ENCODE results near the gene UNC5B.
"Not testable (repeated sequence)": the region's sequence is repeated elsewhere in the genome, so short reads cannot be mapped to it uniquely, and the experiment has no call there.

The UNC5B gene

DNA sequence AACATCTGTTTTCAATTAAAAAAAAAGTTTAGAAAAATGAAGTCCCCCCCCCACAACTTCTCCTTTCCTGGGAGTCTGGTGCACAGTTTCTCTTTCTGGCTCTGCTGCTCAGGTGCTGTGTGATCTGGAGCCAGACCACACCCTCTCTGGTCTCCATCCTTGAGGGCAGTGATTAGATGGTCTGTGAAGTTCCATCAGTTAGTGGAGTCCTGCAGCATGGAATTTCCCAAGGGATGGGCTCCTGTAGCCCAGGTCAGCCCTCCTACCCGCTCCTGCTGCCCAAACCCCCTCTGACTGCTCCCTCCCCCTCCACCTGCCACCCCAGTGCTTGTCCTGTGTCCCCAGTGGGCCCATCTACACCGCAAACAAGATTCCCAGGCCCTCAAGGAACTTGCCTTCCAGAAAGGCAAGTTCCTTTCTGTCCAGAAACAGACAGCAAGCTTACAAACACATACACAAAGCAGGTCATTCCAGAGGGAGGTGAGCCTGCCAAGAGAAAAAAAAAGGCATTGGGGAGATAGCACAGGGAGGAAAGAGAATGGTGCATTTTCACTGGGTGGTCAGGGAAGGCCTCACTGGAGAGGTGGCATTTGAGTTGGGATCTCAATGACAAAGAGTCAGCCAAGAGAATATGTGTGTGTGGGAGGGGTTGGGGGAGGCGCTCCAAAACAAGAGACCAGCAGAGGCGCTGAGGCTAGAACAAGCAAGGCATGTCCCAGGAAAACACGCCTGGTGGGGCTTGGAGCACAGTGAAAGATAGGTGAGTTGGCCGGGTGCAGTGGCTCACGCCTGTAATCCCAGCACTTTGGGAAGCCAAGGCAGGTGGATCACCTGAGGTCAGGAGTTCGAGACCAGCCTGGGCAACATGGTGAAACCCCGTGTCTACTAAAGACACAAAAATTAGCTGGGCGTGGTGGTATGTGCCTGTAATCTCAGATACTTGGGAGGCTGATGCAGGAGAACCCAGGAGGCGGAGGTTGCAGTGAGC is 57.2 kb downstream of the UNC5B start:
- no peak for DNase-seq

DNA sequence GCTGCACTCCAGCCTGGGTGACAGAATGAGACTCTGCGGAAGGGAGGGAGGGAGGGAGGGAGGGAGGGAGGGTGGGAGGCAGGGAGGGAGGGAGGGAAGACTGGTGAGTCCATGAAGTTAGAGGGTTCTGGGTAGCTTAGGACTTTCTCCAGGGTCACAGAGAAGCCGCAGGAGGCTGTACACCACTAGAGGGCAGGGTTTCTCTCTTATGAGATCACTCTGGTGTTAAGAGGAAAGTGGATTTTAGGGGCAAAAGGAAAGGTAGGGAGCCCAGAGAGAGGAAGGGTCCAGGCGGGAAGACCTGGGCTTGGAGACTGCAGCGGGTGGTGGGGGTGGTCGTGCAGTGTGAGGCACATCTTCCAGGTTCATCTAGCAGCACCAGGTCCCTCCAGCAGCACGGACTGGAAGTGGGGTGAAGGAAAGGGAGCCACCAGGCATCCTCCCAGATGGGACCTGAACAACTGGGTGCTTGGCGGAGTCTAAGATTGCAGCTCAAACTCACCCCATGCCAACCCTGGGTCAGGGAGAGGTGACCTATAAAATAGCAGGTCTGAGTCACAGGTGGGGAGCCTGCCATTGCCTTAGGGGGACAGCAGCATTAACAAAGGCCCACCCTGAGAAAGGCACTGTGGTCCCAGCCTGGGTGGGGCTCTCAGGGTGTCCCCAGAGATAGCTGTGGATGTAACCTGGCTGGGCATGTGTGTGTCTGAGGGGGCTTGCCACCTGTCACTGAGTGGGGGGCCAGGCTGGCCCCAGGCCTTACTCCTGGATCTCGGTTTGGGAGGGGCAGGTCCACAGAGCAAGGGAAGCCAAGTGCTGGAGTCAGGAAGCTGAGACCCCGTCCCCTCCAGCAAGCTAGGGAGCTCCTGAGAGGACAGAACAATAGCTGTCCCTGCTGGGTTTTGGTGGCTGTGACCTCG is 58.2 kb downstream of the UNC5B start:
- no peak for DNase-seq

GRCh38 chr10:71271662-71272055 is 59.3 kb downstream of the UNC5B start:
- DNase-seq = no peak

DNA sequence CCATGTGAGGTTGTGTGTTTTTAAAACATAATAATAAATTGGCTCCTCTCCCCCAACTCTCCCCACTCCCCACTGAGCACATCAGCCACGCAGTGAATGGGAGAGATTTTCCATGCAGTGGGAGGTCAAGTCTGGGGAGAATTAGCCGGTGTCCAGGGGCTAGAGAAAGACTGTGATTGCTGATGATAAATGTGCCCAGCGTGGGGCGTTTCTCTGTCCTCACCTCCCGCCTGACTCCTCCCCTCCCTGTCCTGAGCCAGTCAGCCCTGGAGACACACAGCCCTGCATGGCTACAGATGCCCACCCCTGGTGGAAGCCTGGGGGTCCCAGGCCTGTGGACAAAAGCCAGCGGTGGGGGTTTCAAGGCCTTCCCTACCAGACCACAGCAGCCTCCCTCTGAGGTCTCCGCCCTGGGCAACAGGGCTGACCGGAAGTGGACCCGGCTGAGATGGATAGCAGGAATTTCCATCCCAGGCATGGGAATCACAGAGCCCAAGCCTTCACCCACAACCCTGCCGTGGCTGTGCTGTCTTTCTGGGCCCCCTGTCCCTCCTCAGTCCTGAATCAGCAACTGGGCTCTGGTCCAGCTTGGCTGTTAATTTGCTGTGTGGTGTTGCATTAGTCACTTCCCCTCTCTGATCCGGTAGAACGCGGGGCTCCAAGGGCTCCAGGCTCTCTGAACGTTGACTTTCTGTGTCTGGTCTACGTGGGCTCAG is 59.8 kb downstream of the UNC5B start:
- DNase-seq = no peak

DNA sequence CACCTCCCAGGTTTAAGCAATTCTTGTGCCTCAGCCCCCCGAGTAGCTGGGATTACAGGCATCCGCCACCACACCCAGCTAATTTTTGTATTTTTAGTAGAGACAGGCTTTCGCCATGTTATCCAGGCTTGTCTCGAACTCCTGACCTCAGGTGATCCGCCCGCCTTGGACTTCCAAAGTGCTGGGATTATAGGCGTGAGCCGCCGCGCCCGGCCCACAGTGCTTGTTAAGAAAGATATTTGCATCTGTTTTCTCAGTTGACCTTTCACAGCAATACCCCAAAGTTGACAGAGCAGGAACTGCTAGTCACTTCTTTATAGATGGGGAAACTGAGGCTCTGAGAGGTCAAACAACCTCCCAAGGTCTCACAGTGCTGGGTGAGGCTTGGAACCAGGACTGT is 60.6 kb downstream of the UNC5B start:
- not testable (repeated sequence) for DNase-seq

GRCh38 chr10:71273506-71273905 is 61.1 kb downstream of the UNC5B start:
- no peak for DNase-seq

DNA sequence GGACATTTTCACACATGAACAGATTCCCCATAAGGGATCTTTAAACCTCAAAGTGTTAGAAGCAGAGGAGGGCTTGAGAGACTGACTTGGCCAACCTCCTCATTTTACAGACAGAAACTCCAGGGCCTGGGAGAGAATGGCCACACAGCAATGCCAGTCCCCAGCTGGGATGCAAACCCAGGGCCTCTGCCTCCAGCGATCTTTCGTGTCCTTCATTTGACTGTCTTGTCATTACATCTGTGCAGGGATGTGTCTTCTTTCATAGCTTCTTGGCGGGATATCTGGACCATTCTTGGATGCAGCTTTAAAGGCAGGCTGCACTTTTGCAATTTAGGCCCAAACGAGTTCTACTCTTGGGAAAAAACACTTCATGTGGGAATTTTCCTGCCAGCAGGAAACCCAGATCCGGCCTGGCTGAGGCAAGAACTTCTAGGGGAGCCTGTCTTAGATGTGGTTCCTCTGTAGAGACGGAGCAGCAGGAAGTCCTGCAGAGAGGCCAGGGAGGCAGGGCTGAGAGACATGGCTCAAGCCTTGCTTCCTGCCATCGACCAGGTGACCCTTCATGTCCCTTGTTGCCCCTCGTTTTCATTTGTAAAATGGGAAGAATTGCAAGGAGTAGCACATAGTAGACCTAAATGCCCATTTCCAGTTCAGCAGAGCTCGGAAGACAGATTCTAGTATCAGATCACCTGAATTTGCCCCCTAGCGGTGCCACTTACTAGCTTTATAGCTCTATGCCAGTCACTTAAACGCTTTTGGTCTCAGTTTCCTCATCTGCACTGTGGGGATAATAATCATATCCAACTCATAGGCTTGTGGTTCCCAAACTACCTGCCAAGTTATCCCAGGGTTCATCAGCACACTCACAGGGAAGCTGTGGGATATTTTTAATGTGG is 62.8 kb downstream of the UNC5B start:
- DNase-seq = no peak

DNA sequence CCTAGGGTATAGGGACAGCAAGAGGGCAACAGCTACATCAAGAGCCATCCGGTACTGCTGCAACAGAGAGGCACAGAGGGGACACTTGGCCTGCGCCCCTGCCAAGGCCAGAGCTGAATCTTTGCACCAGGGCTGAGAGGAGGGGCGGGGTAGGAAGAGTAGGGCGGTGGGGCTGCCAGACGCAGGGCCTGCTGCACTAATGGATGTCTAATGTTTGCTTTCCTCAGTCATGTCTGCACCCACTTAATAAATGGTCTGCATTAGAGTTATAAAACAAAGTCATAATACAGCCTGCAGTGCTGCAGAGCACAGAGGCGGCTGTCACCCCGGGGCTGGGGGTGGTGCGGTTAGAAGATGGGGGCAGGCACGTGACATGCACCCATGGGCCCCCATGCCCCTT is 64.5 kb downstream of the UNC5B start:
- no peak for DNase-seq

DNA sequence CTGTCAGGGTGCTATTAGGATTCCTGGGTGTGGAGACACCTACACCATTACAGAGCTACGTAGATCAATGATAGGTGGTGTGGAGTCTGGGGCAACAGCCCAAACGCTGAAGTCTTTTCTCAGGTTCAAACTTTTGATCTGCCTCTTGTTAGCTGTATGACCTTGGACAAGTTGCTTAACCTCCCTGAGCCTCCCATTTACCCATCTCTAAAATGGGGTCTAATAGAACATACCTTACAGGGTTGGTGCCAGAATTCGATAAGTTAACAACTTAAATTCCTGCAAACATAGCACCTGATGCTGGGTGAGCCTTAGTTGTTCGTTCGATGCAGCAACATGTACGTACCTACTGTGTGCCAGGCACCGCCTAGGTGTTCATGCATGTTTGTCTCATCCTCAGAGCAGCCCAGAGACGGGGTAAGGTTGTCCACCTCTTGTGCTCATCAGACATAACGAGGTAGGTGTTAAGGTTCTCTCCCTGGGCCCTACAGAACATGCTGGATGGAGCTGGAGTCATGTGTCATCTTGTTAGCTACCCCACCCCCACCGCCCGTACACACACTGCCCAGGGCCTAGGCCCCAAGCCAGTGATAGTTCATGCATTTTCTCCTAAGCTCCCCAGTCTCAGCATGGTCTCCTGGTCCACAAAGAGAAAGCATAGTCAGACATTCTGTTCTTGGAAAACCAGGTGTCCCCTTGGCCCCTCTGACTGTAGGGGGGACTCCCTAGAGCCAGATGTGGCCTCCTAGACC is 65.7 kb downstream of the UNC5B start:
- no peak for DNase-seq

DNA sequence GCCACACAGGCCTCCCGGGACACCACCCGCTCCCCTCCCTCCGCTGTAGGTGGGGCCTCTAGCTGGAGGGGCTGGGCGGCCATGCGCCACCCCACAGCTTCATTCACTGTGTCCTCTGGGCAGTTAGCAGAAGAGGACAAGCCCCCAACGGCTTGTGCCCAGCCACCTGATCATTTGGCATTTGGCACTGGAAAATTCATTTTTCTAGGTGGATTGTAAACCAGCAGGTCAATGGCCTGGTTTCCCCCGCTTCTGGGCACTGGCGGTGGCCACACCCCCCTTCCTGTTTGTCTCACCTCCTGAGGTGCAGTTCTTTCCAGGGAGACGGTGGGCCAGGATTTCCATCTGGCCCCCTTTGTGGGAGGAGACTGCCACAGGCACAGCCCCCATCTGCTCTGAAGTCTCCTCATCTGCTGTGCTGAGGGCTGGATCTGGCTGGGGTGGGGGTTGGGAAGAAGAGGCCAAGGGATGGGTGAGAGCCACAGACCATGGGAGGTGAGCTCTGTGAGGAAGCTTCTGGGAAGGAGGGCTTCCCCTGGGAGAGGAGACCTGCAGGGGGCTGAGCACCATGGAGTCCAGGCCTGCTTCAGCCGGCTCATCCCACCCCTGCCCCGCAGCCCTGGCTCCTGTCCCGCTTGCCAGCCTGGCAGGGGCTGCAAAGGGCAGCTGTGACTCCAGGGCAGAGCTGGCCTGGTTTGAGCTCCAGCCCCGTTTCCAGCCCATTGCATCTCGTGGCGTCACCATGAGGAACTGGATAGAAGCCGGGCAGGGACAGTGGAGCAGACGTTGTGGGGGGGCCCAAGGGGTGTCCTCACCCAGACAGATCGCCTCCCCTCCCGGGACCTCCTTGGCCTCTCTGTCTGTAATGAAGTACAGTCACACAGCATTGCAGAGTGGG is 66.6 kb downstream of the UNC5B start:
- DNase-seq = no peak

DNA sequence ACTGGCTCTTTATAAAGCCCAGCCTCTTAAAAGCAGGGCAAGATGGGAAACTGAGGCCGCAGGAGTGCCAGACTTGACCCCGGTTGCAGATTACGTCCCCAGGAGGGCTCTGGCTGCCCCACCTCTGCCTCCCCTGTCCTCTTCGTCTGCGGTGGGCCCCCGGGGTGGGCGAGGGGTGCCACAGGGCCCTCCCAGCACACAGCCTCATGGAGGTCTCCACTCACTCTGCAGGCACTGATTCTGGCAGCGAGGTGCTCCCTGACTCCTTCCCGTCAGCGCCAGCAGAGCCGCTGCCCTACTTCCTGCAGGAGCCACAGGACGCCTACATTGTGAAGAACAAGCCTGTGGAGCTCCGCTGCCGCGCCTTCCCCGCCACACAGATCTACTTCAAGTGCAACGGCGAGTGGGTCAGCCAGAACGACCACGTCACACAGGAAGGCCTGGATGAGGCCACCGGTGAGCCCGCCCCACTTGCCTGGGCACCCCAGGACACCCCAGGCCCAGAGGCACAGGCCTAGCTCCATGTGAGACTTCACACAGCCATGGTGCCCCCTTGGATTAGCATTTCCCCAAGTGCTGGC is 67.3 kb downstream of the UNC5B start:
- no peak for DNase-seq

DNA sequence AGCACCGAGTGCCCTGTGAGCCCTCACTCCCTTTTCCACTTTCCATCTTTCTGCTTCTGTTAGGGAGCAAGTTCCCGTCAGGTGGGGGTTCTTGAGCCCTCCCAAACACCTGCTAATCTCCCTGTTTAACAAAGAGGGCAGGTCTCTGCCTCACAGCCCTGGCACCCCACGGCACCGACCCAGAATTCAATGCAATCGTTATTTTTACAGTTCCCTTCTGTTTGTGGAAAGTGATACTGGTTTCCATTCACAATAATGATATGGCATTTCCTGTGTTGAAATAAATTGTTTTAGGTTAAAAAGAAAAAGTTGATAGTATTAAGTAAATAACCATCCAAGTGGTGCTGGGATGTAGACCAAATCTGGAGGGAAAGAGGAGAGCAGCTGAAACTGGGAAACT is 67.8 kb downstream of the UNC5B start:
- no peak for DNase-seq

- no peak for DNase-seq
Measured at GRCh38 chr10:71280825-71281224, 68.5 kb downstream of the UNC5B start.

DNA sequence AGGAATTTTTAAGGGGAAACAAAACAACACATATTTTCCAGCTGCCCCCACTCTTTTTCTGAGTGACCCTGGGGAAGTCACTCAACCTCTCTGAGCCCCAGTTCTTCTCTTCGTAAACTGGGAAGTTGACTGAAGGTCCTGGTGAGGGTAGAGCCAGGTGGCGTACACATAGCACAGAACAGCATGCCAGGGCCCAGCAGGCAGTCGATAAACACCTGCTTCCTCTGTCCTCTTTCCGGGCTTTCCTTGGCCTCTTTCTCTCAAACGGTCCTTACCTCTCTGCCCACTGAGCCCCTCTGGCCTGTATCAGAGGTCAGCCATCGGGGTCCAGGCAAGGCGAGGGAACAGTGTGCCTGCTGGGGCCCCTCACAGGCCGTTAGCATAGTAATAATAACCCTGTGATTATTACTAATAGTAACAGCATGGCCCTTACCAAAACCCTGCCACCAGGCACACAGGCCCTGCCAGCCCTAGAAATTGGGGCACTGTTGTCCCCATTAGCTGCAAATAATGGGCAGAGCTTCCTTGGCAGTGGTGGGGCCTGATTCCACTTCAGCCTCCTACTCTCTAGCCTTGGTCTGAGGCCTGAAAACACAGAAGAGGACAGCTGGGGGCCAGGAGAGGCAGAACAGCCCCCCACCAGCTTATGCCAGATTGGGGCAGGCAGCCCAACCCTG is 69.4 kb downstream of the UNC5B start:
- no peak for DNase-seq

DNA sequence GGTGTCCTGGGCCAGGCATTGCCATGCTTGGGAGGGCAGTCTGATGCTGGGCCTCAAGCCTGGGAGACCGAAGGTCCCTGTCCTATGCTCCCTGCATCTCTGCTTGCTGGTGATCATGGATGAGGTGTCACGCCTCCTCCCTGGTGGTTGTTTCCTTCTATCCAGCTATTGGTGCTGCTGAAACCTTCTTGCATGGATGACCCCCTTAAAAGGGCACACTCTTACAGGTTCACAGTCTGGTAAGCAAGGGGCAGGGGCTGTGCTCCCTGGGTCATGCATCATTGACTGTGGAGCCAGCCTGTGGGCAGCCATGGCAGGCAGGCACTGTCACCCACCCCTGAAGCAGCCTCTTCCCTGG is 69.9 kb downstream of the UNC5B start:
- no peak for DNase-seq

- DNase-seq = no peak
Measured at GRCh38 chr10:71283410-71283809, 71.0 kb downstream of the UNC5B start.

DNA sequence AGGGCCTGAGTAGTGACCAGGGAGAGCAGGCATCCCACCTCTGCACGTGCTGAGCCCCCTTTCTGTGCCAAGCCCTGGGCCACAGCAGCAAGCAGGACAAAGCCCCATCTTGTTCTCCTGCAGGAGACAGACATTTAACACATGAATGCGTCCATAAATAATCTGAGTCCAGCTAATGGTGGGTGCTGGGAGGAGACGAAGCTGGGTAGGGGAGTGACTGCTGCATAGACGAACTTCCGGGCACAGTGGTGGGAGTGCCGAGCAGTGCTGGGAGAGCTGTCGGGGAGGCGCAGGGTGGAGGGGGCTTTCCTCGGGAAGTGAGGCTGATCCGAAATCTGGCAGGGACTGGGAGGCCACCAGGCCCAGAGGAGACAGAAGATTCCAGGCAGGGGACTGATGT is 71.5 kb downstream of the UNC5B start:
- DNase-seq = no peak

GRCh38 chr10:71284544-71285179 is 72.3 kb downstream of the UNC5B start:
- no peak for DNase-seq

DNA sequence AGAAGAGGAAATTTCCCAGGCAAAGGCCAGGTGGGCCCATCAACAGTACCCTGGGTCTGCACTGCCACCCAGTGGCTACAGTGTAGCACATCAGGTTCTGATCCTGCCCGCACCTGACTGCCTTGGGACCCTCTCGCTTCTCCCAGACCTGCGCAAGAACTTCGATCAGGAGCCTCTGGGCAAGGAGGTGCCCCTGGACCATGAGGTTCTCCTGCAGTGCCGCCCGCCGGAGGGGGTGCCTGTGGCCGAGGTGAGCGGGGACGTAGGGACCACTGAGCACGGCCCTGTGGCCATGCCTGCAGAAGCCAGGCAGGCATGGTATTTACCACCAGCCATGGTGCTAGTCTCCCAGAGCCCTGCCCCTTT is 72.8 kb downstream of the UNC5B start:
- DNase-seq = no peak
